Measurements from ENCODE around the gene MYH10.

The MYH10 gene

GRCh38 chr17:8599351-8600011 lies 31.0 kb downstream of the MYH10 start:
- no peak overlapping the region for H3K4me3 ChIP-seq (ENCODE audit: low read depth, low read length)
- TF ChIP-seq CTCF (IDR thresholded peaks at IDR 0.05; ENCODE audit: borderline replicate concordance, insufficient read depth, low read depth, low read length) = no peak

- TF ChIP-seq CTCF (IDR thresholded peaks at IDR 0.05; ENCODE audit: borderline replicate concordance, insufficient read depth, low read depth, low read length) = no peak
Measured at GRCh38 chr17:8598913-8599312, 31.6 kb downstream of the MYH10 start.

GRCh38 chr17:8593830-8594229 lies 36.7 kb downstream of the MYH10 start:
- TF ChIP-seq CTCF (IDR thresholded peaks at IDR 0.05; ENCODE audit: borderline replicate concordance, insufficient read depth, low read depth, low read length) = no peak
- no peak overlapping the region for H3K4me3 ChIP-seq (ENCODE audit: low read depth, low read length)

More at GRCh38 chr17:8598913-8599312, 31.6 kb downstream of the MYH10 start:
- no peak overlapping the region for H3K4me3 ChIP-seq (ENCODE audit: low read depth, low read length)

GRCh38 chr17:8593276-8593675 lies 37.2 kb downstream of the MYH10 start:
- no peak overlapping the region for H3K4me3 ChIP-seq (ENCODE audit: low read depth, low read length)
- TF ChIP-seq CTCF (IDR thresholded peaks at IDR 0.05; ENCODE audit: borderline replicate concordance, insufficient read depth, low read depth, low read length) = no peak

- no peak for TF ChIP-seq CTCF (IDR thresholded peaks at IDR 0.05; ENCODE audit: borderline replicate concordance, insufficient read depth, low read depth, low read length)
- no peak overlapping the region for H3K4me3 ChIP-seq (ENCODE audit: low read depth, low read length)
Measured at GRCh38 chr17:8588877-8589554, 41.5 kb downstream of the MYH10 start.

GRCh38 chr17:8586766-8587165 lies 43.8 kb downstream of the MYH10 start:
- H3K4me3 ChIP-seq (ENCODE audit: low read depth, low read length) = no peak overlapping the region
- TF ChIP-seq CTCF (IDR thresholded peaks at IDR 0.05; ENCODE audit: borderline replicate concordance, insufficient read depth, low read depth, low read length) = no peak

GRCh38 chr17:8585911-8586310 lies 44.6 kb downstream of the MYH10 start:
- no peak overlapping the region for H3K4me3 ChIP-seq (ENCODE audit: low read depth, low read length)
- TF ChIP-seq CTCF (IDR thresholded peaks at IDR 0.05; ENCODE audit: borderline replicate concordance, insufficient read depth, low read depth, low read length) = no peak
